Endothelial cell of umbilical vein (primary cell): Measurements from ENCODE around the gene CERK. TPM values are rescaled to one million over a fixed set of nuclear protein-coding genes. Genes with fewer than 3 reads are reported as not detected.

Experiments used
- BruUV-seq: library from RNA; stranded (reverse); fragments of 400-500 nt; replicated peaks from 2 replicates; lab custom pipeline; 2021; lab: Mats Ljungman, UMichigan
- CTCF ChIA-PET: fragments of 300-600, 350-600 bp; sonication (Branson Sonifier 250); formaldehyde crosslinking; loops from one replicate; lab custom pipeline; 2021; ENCODE audit warnings: antibody characterized with exemption, inconsistent platforms; lab: Charles Lee
- POLR2A ChIA-PET: fragments of 300-600, 350-600 bp; sonication (Branson Sonifier 250); formaldehyde crosslinking; loops from one replicate; lab custom pipeline; 2021; ENCODE audit warnings: antibody characterized with exemption, inconsistent platforms; lab: Charles Lee
- DNase-seq: peaks from one replicate; pipeline ENCODE4 v3.0.0-alpha.2; 2011; ENCODE audit warnings: low read depth, low spot score
- FAIRE-seq: peaks from 2 replicates; lab custom pipeline; 2011; peaks lifted over from hg19 to GRCh38; lab: Jason Lieb, UNC
- H2AFZ ChIP-seq: 2 replicates; pipeline ENCODE4 v1.6.0; 2012; ENCODE audit warnings: low read depth, low read length, control low read depth, inconsistent platforms
- H3K27ac ChIP-seq: 2 replicates; pipeline ENCODE4 v1.5.1; 2011; ENCODE audit warnings: low read depth, mild to moderate bottlenecking, control low read depth, low read length, moderate library complexity; ENCODE audit not compliant: insufficient read depth
- H3K27me3 ChIP-seq, 2 experiments: 2 replicates each; pipeline versions ENCODE4 v1.6.0 to v1.6.1; 2011; ENCODE audit warnings: low read length in 2 of 2, mixed read lengths in 1 of 2; ENCODE audit not compliant: control insufficient read depth in 2 of 2, insufficient read depth in 2 of 2
- H3K36me3 ChIP-seq, 2 experiments: 2 replicates in 1 of 2; 3 replicates in 1 of 2; pipeline ENCODE4 v1.5.1; 2011; ENCODE audit warnings: low read length in 2 of 2, mild to moderate bottlenecking in 1 of 2, moderate library complexity in 1 of 2; ENCODE audit not compliant: control insufficient read depth in 2 of 2, insufficient read depth in 2 of 2; ENCODE audit errors: extremely low read depth in 1 of 2
- H3K4me1 ChIP-seq: 3 replicates; pipeline ENCODE4 v1.5.1; 2011; ENCODE audit warnings: mild to moderate bottlenecking, low read length; ENCODE audit not compliant: control insufficient read depth, insufficient read depth; ENCODE audit errors: extremely low read depth
- H3K4me2 ChIP-seq: 2 replicates; pipeline ENCODE4 v1.6.1; 2011; ENCODE audit warnings: low read length, control low read depth, mixed read lengths; ENCODE audit not compliant: insufficient read depth
- H3K4me3 ChIP-seq, 3 experiments: fragments of 200-600 bp in 1 of 3; sonication (generic), shearing (Covaris generic) in 1 of 3; replicated peaks in 1 of 3; 2 replicates each; pipeline ENCODE4 v1.5.1; 2011 to 2016; ENCODE audit warnings: control low read depth in 3 of 3, low read length in 3 of 3, mild to moderate bottlenecking in 2 of 3, inconsistent platforms in 1 of 3, low read depth in 1 of 3, moderate library complexity in 1 of 3; ENCODE audit not compliant: insufficient read depth in 1 of 3
- H3K79me2 ChIP-seq: 2 replicates; pipeline ENCODE4 v1.6.0; 2012; ENCODE audit warnings: low read length, inconsistent platforms; ENCODE audit not compliant: control insufficient read depth, insufficient read depth
- H3K9ac ChIP-seq: replicated peaks from 2 replicates; pipeline ENCODE3; 2011; ENCODE audit warnings: low read length, control low read depth; ENCODE audit not compliant: insufficient read depth; ENCODE audit errors: extremely low read depth
- H3K9me1 ChIP-seq: replicated peaks from 3 replicates; pipeline ENCODE4 v1.6.0; 2011; ENCODE audit warnings: mild to moderate bottlenecking, low read length; ENCODE audit not compliant: control insufficient read depth, insufficient read depth; ENCODE audit errors: extremely low read depth
- H3K9me3 ChIP-seq: replicated peaks from 2 replicates; pipeline ENCODE4 v1.5.1; 2012; ENCODE audit warnings: low read length, inconsistent platforms; ENCODE audit not compliant: control insufficient read depth, insufficient read depth
- H4K20me1 ChIP-seq: replicated peaks from 2 replicates; pipeline ENCODE3; 2011; ENCODE audit warnings: mild to moderate bottlenecking, low read length; ENCODE audit not compliant: control insufficient read depth, insufficient read depth; ENCODE audit errors: extremely low read depth
- CTCF ChIP-seq, 2 donors: IDR thresholded peaks; 1 replicate in 1 of 2; 2 replicates in 1 of 2; pipeline ENCODE4 v1.5.1; 2011; ENCODE audit warnings: low read length in 2 of 2, mild to moderate bottlenecking in 2 of 2, moderate library complexity in 2 of 2, control low read depth in 1 of 2, inconsistent platforms in 1 of 2, low read depth in 1 of 2; ENCODE audit not compliant: insufficient read depth in 1 of 2; ENCODE audit errors: extremely low read depth in 1 of 2
- EZH2 ChIP-seq: IDR thresholded peaks from 2 replicates; pipeline ENCODE4 v1.6.1; 2012; ENCODE audit warnings: borderline replicate concordance, low read depth, mild to moderate bottlenecking, moderate library complexity, low read length, inconsistent platforms; ENCODE audit not compliant: severe bottlenecking
- FOS ChIP-seq: IDR thresholded peaks from 2 replicates; pipeline ENCODE4 v1.6.1; 2011; ENCODE audit warnings: mild to moderate bottlenecking, low read length, moderate library complexity, borderline replicate concordance; ENCODE audit not compliant: insufficient read depth
- GATA2 ChIP-seq: IDR thresholded peaks from 2 replicates; pipeline ENCODE4 v1.7.0; 2011; ENCODE audit warnings: low read depth, mild to moderate bottlenecking, moderate library complexity, mixed read lengths, low read length; ENCODE audit not compliant: insufficient read length, insufficient read depth
- JUN ChIP-seq: IDR thresholded peaks from 2 replicates; pipeline ENCODE4 v1.6.1; 2011; ENCODE audit warnings: borderline replicate concordance, low read depth; ENCODE audit not compliant: insufficient read length, insufficient read depth
- MYC ChIP-seq: IDR thresholded peaks from one replicate; pipeline ENCODE4 v1.6.1; 2011; ENCODE audit warnings: mild to moderate bottlenecking, low read depth, low read length
- POLR2A ChIP-seq: IDR thresholded peaks from 2 replicates; pipeline ENCODE4 v1.6.1; 2012; ENCODE audit warnings: low read depth, mild to moderate bottlenecking, control low read depth, low read length
- POLR2AphosphoS5 ChIP-seq: IDR thresholded peaks from 2 replicates; pipeline ENCODE4 v1.6.1; 2012; ENCODE audit warnings: low read depth, mild to moderate bottlenecking, control low read depth, low read length, moderate library complexity; ENCODE audit not compliant: insufficient read depth
- dilution Hi-C: fragments of 300-500 bp; cut with MboI; formaldehyde crosslinking; loops from one replicate; pipeline ENCODE4 v1.15.0; 2019; ENCODE audit warnings: low sequenced_read_pairs; ENCODE audit not compliant: extremely low pct_ligation_motif_present
- intact Hi-C: fragments of 100-400 bp; cut with micrococcal nuclease; formaldehyde crosslinking; loops from one replicate; pipeline ENCODE4 v1.10.0; 2022
- polyA plus RNA-seq, 4 experiments: library from polyadenylated mRNA; depleted of rRNA in 3 of 4; stranded (reverse) in 3 of 4; unstranded in 1 of 4; fragments of >200 nt; gene quantifications; 2 replicates each; pipeline versions ENCODE4 v1.2.1 to v1.2.3, GENCODE V29; 2011 to 2012; ENCODE audit warnings: missing spikeins in 1 of 4
- total RNA-seq: library from RNA; stranded (reverse); gene quantifications from 2 replicates; pipeline ENCODE4 v1.2.3, GENCODE V29; 2021
- TF ChIP-seq, protein P1 (sequence below): IDR thresholded peaks from 2 replicates; pipeline ENCODE4 v1.6.1; 2011; ENCODE audit not compliant: insufficient read depth, insufficient read length

The CERK gene
- total and polyA plus RNA-seq, 2 donors (not counting 3 experiments of a cell fraction or from before 2014, with no cell fraction given): 61.1 to 88.0 TPM

DNA sequence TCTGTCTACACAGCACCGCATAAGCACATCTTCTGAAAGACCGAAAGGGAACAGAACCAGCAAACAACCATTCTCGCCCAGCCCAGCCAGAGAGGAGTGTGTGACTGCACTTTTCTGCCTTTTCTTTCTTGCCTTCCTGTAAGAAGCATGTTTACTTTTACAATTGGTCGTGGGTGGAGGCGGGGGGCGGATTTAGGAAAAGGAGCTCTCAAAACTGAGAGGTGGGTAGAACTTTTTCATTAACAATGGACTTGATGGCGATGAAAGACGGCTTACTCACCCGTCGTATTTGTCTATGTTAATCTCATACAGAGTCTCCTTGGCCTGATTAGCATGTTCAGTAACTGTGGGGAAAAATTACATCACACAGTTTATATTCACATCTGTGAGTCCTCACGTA lies 27.2 kb downstream of the CERK start:
- H3K9ac ChIP-seq: no peak overlapping the region
- dilution Hi-C loops: no loop called here
- CTCF ChIA-PET: no interaction called here

More for the DNA sequence above, 27.2 kb downstream of the CERK start:
- POLR2A ChIA-PET: no interaction called here
- BruUV-seq: no TSS peak
- intact Hi-C loops: no loop called here
- Histone ChIP-seq H3K4me3 (no peak overlapping the region), H3K4me2 (no peak overlapping the region), H3K4me1 (no peaks in the 10 kb centered on the region), H3K9me1 (no peaks in the 10 kb centered on the region), H3K9me3 (no peaks in the 10 kb centered on the region), H2AFZ (no peak overlapping the region), H3K27ac (no peak overlapping the region), H4K20me1 (no peaks in the 10 kb centered on the region), H3K79me2 (peaks cover 28% of the 10 kb centered on the region), H3K36me3 (peaks cover 47 to 57% of the 10 kb centered on the region in 2 experiments), H3K27me3 (no peaks in the 10 kb centered on the region)
- no peak for DNase-seq
- TF ChIP-seq MYC (no peak), POLR2A (no peak), FOS (no peak), GATA2 (no peak), EZH2 (no peak), JUN (no peak), POLR2AphosphoS5 (no peak), CTCF (IDR thresholded peaks at IDR 0.05; ENCODE audit: extremely low read depth in 1 of 2, insufficient read depth in 1 of 2, low read depth in 1 of 2, low read length in 2 of 2) (no peak)
- TF ChIP-seq, protein P1, sequence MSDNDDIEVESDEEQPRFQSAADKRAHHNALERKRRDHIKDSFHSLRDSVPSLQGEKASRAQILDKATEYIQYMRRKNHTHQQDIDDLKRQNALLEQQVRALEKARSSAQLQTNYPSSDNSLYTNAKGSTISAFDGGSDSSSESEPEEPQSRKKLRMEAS: no peak
- peak; percentile 12 for FAIRE-seq
